Spleen (tissue), 7 donors: Measurements from ENCODE around the gene SLC38A11.

Source experiments
- POLR2A ChIP-seq, 3 donors: fragments of 450-650 bp; IDR thresholded peaks; one replicate each; pipeline ENCODE4 v1.5.1; 2017; ENCODE audit warnings: antibody characterized with exemption in 3 of 3, mild to moderate bottlenecking in 1 of 3
- POLR2AphosphoS5 ChIP-seq, 3 donors: sonication (generic); formaldehyde crosslinking; IDR thresholded peaks; one replicate each; pipeline ENCODE4 v1.5.1; 2017; ENCODE audit warnings: antibody characterized with exemption in 3 of 3
- TF ChIP-seq, protein P1 (sequence below), 11 experiments: fragments of 200-600 bp in 7 of 11; fragments of 450-650 bp in 4 of 11; sonication (generic) in 4 of 11; IDR thresholded peaks in 8 of 11; conservative IDR thresholded peaks in 3 of 11; 1 replicate in 7 of 11; 2 replicates in 4 of 11; pipeline versions ENCODE4 v1.4.0 to v1.8.0; 2016 to 2021; ENCODE audit warnings: antibody characterized with exemption in 11 of 11, inconsistent platforms in 4 of 11, mild to moderate bottlenecking in 1 of 11
- donor health status: DM: no; HTN: no; CAD: no; lungs with moderate emphysema.
- donor health status: DM: no; HTN: no; CAD: no.
- donor health status: DM: no; HTN: no; CAD: no.

DNA sequence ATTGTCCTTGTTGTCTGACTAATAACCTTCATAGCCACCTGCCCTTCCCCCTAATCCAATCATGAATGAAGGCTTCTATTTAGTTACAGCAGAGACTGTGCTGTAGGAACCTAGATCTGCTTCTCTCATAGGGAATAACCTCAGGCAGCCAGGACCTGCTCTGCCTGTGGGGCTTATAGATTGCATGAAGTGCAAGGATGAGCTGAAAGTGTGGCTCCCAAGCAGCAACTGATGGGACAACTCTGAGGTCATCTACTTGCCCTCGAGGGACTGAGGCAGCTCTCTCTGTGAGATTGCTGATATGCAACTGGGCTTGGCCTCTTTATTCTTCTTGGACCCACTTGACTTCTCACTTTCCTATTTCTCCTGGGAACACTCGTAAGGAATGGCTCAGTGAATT lies 23.8 kb upstream of the SLC38A11 start:
- TF ChIP-seq POLR2AphosphoS5 (IDR thresholded peaks at IDR 0.05) (no peak), POLR2A (IDR thresholded peaks at IDR 0.05) (no peak)
- TF ChIP-seq, protein P1, sequence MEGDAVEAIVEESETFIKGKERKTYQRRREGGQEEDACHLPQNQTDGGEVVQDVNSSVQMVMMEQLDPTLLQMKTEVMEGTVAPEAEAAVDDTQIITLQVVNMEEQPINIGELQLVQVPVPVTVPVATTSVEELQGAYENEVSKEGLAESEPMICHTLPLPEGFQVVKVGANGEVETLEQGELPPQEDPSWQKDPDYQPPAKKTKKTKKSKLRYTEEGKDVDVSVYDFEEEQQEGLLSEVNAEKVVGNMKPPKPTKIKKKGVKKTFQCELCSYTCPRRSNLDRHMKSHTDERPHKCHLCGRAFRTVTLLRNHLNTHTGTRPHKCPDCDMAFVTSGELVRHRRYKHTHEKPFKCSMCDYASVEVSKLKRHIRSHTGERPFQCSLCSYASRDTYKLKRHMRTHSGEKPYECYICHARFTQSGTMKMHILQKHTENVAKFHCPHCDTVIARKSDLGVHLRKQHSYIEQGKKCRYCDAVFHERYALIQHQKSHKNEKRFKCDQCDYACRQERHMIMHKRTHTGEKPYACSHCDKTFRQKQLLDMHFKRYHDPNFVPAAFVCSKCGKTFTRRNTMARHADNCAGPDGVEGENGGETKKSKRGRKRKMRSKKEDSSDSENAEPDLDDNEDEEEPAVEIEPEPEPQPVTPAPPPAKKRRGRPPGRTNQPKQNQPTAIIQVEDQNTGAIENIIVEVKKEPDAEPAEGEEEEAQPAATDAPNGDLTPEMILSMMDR (IDR thresholded peaks at IDR 0.05 in 8 of 11, conservative IDR thresholded peaks at IDR 0.05 in 3 of 11): no peak
